Measurements from ENCODE around the gene KDM6A. TPM values are rescaled to one million over a fixed set of nuclear protein-coding genes. Genes with fewer than 3 reads are reported as not detected.

KDM6A gene
- total RNA-seq, 1 experiment from 2014 or later, result 24.0 TPM

DNA sequence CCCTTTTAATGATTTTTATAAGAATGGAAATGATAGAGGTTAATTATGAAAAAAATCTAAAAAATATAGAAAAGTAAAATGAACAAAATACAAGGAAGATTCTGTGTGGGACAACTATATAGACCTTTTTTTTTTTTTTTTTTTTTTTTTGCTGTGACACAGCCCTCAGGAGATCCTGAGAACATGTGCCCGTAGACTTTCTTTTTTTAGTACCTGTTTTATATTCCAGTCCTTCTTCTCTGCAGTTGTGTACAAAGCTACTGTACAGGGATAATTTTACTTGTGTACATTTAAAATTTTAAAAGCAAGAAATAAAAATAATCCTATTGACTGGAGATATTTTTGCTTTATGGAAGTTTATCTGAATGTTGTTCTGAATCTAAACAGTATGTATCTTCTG, 85.5 kb downstream of the KDM6A start:
- BruUV-seq (replicated peaks), result no TSS peak
- ATAC-seq, result no peak
- DNase-seq (ENCODE audit: low read depth, low spot score), result no peak
- TF ChIP-seq POLR2AphosphoS5 (IDR thresholded peaks at IDR 0.05; ENCODE audit: low read depth, low read length) (no peak), SIN3A (IDR thresholded peaks at IDR 0.05; ENCODE audit: borderline replicate concordance, insufficient read depth, low read depth, low read length) (no peak), TCF7L2 (IDR thresholded peaks at IDR 0.05; ENCODE audit: low read depth, low read length) (no peak)
- TF ChIP-seq, protein P1, sequence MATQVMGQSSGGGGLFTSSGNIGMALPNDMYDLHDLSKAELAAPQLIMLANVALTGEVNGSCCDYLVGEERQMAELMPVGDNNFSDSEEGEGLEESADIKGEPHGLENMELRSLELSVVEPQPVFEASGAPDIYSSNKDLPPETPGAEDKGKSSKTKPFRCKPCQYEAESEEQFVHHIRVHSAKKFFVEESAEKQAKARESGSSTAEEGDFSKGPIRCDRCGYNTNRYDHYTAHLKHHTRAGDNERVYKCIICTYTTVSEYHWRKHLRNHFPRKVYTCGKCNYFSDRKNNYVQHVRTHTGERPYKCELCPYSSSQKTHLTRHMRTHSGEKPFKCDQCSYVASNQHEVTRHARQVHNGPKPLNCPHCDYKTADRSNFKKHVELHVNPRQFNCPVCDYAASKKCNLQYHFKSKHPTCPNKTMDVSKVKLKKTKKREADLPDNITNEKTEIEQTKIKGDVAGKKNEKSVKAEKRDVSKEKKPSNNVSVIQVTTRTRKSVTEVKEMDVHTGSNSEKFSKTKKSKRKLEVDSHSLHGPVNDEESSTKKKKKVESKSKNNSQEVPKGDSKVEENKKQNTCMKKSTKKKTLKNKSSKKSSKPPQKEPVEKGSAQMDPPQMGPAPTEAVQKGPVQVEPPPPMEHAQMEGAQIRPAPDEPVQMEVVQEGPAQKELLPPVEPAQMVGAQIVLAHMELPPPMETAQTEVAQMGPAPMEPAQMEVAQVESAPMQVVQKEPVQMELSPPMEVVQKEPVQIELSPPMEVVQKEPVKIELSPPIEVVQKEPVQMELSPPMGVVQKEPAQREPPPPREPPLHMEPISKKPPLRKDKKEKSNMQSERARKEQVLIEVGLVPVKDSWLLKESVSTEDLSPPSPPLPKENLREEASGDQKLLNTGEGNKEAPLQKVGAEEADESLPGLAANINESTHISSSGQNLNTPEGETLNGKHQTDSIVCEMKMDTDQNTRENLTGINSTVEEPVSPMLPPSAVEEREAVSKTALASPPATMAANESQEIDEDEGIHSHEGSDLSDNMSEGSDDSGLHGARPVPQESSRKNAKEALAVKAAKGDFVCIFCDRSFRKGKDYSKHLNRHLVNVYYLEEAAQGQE (IDR thresholded peaks at IDR 0.05; ENCODE audit: insufficient read depth in 1 of 2, low read depth in 2 of 2, low read length in 1 of 2), result no peak
- TF ChIP-seq, protein P2, sequence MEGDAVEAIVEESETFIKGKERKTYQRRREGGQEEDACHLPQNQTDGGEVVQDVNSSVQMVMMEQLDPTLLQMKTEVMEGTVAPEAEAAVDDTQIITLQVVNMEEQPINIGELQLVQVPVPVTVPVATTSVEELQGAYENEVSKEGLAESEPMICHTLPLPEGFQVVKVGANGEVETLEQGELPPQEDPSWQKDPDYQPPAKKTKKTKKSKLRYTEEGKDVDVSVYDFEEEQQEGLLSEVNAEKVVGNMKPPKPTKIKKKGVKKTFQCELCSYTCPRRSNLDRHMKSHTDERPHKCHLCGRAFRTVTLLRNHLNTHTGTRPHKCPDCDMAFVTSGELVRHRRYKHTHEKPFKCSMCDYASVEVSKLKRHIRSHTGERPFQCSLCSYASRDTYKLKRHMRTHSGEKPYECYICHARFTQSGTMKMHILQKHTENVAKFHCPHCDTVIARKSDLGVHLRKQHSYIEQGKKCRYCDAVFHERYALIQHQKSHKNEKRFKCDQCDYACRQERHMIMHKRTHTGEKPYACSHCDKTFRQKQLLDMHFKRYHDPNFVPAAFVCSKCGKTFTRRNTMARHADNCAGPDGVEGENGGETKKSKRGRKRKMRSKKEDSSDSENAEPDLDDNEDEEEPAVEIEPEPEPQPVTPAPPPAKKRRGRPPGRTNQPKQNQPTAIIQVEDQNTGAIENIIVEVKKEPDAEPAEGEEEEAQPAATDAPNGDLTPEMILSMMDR (IDR thresholded peaks at IDR 0.05), result no peak
- POLR2A ChIA-PET, result no interaction called here
- in situ Hi-C loops (cut with HindIII; ENCODE audit: low pct_unique_long_range_greater_than_20kb, low sequenced_read_pairs) (no loop called here), intact Hi-C loops (cut with micrococcal nuclease; ENCODE audit: unreplicated experiment) (no loop called here)
- Histone ChIP-seq H3K27me3 (ENCODE audit: control insufficient read depth, insufficient read depth, low read length) (no peaks in the 10 kb centered on the region), H3K36me3 (ENCODE audit: control insufficient read depth, insufficient read depth, low read length) (no peaks in the 10 kb centered on the region), H3K9me3 (ENCODE audit: control insufficient read depth, insufficient read depth, low read depth, low read length) (no peaks in the 10 kb centered on the region), H3K4me3 (ENCODE audit: low read depth in 2 of 2, low read length in 2 of 2) (no peak overlapping the region), H3K4me1 (ENCODE audit: control insufficient read depth, insufficient read depth, low read length) (peaks cover 3% of the 10 kb centered on the region), H3K27ac (ENCODE audit: low read length) (no peak overlapping the region)
- CTCF ChIA-PET, result no interaction called here

DNA sequence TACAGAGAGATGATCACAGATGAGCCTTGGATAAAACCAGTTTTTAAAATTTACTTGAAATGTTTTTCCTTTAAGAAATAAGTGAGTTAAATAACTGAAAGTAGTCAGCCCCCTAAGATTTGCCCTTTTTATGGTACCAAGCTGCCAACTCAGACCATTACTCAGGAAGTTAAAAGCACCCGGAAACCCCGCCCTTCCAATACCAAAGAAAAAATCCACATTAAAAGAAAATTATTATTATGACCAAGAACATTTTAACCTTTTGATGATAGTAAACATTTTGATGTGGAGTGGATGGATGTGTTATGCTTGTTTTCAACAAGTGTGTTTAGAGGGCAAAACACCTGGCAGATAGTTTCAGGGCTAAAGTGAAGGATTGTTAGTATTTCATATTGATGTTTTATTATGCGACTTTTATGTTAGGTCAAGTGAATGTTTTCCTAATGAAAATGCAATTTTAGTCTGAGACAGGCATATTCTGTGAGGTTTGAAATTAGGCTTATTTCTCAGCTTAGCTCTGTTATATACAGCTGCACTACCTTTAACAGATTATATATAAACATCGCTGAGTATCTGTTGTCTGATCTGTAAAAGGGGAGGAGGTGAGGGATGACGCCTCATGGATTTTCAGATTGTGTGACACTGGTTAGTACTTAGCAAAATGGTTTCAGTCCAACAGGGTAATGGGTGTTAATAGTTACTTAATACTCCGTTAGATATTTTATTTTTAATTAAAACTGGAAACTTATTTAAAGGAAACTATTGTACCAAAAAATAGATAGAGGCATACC, 89.0 kb downstream of the KDM6A start:
- no peak for ATAC-seq
- in situ Hi-C loops (cut with HindIII; ENCODE audit: low pct_unique_long_range_greater_than_20kb, low sequenced_read_pairs) (no loop called here), intact Hi-C loops (cut with micrococcal nuclease; ENCODE audit: unreplicated experiment) (no loop called here)
- ChIA-PET POLR2A (no interaction called here), CTCF (no interaction called here)
- H3K9me3 ChIP-seq (ENCODE audit: control insufficient read depth, insufficient read depth, low read depth, low read length), result no peaks in the 10 kb centered on the region
- no peak for TF ChIP-seq TCF7L2 (IDR thresholded peaks at IDR 0.05; ENCODE audit: low read depth, low read length)
- no peak for DNase-seq (ENCODE audit: low read depth, low spot score)
- no peak overlapping the region for H3K4me3 ChIP-seq (ENCODE audit: low read depth in 2 of 2, low read length in 2 of 2)
- H3K36me3 ChIP-seq (ENCODE audit: control insufficient read depth, insufficient read depth, low read length), result no peaks in the 10 kb centered on the region
- no peaks in the 10 kb centered on the region for H3K27me3 ChIP-seq (ENCODE audit: control insufficient read depth, insufficient read depth, low read length)
- H3K27ac ChIP-seq (ENCODE audit: low read length), result no peak overlapping the region
- no TSS peak for BruUV-seq (replicated peaks)
- no peaks in the 10 kb centered on the region for H3K4me1 ChIP-seq (ENCODE audit: control insufficient read depth, insufficient read depth, low read length)

GRCh38 chrX:44962944-44963343, 90.0 kb downstream of the KDM6A start:
- ATAC-seq (no peak), DNase-seq (ENCODE audit: low read depth, low spot score) (no peak)
- no peaks in the 10 kb centered on the region for H3K4me1 ChIP-seq (ENCODE audit: control insufficient read depth, insufficient read depth, low read length)
- no TSS peak for BruUV-seq (replicated peaks)
- ChIA-PET POLR2A (no interaction called here), CTCF (no interaction called here)
- no peaks in the 10 kb centered on the region for H3K9me3 ChIP-seq (ENCODE audit: control insufficient read depth, insufficient read depth, low read depth, low read length)
- H3K27ac ChIP-seq (ENCODE audit: low read length), result no peak overlapping the region
- TF ChIP-seq, protein P1 (IDR thresholded peaks at IDR 0.05; ENCODE audit: insufficient read depth in 1 of 2, low read depth in 2 of 2, low read length in 1 of 2), result no peak
- TF ChIP-seq POLR2AphosphoS5 (IDR thresholded peaks at IDR 0.05; ENCODE audit: low read depth, low read length) (no peak), TCF7L2 (IDR thresholded peaks at IDR 0.05; ENCODE audit: low read depth, low read length) (no peak), SIN3A (IDR thresholded peaks at IDR 0.05; ENCODE audit: borderline replicate concordance, insufficient read depth, low read depth, low read length) (no peak)
- TF ChIP-seq, protein P2 (IDR thresholded peaks at IDR 0.05), result no peak
- H3K36me3 ChIP-seq (ENCODE audit: control insufficient read depth, insufficient read depth, low read length), result no peaks in the 10 kb centered on the region
- no peaks in the 10 kb centered on the region for H3K27me3 ChIP-seq (ENCODE audit: control insufficient read depth, insufficient read depth, low read length)
- H3K4me3 ChIP-seq (ENCODE audit: low read depth in 2 of 2, low read length in 2 of 2), result no peak overlapping the region
- in situ Hi-C loops (cut with HindIII; ENCODE audit: low pct_unique_long_range_greater_than_20kb, low sequenced_read_pairs) (no loop called here), intact Hi-C loops (cut with micrococcal nuclease; ENCODE audit: unreplicated experiment) (no loop called here)
